Spleen (tissue), 11 donors: ENCODE data around the gene MARS1. TPM values are rescaled to one million over a fixed set of nuclear protein-coding genes. Genes with fewer than 3 reads are reported as not detected.
A peak's percentile ranks its signal among the peaks of the same experiment; 100 is the strongest.

Experiments used
- DNase-seq: peaks from one replicate; pipeline ENCODE4 v3.0.0-alpha.2; 2020
- H3K27ac ChIP-seq, 8 donors: fragments of 200-600 bp; sonication (generic) in 7 of 8; 1 replicate in 4 of 8; 2 replicates in 4 of 8; pipeline versions ENCODE4 v1.5.0 to v1.8.0; 2016 to 2021; ENCODE audit warnings: inconsistent platforms in 4 of 8, mild to moderate bottlenecking in 4 of 8, moderate library complexity in 1 of 8
- H3K27me3 ChIP-seq, 7 donors: fragments of 200-600 bp; sonication (generic) in 6 of 7; replicated peaks in 1 of 7; 1 replicate in 4 of 7; 2 replicates in 3 of 7; pipeline versions ENCODE4 v1.5.0 to v1.8.0; 2016 to 2021; ENCODE audit warnings: inconsistent platforms in 3 of 7, mild to moderate bottlenecking in 1 of 7
- H3K36me3 ChIP-seq, 6 donors: fragments of 200-600 bp; sonication (generic) in 5 of 6; 1 replicate in 4 of 6; 2 replicates in 2 of 6; pipeline versions ENCODE4 v1.5.0 to v1.8.0; 2016 to 2021; ENCODE audit warnings: inconsistent platforms in 2 of 6
- H3K4me1 ChIP-seq, 6 donors: fragments of 200-600 bp; sonication (generic) in 5 of 6; 1 replicate in 3 of 6; 2 replicates in 3 of 6; pipeline versions ENCODE4 v1.5.0 to v1.8.0; 2016 to 2021; ENCODE audit warnings: inconsistent platforms in 3 of 6
- H3K4me3 ChIP-seq, 8 donors: fragments of 200-600 bp; sonication (generic) in 7 of 8; 1 replicate in 4 of 8; 2 replicates in 4 of 8; pipeline versions ENCODE4 v1.5.0 to v1.8.0; 2016 to 2021; ENCODE audit warnings: inconsistent platforms in 4 of 8, mild to moderate bottlenecking in 4 of 8, moderate library complexity in 2 of 8
- H3K9me3 ChIP-seq, 8 donors: fragments of 200-600 bp; sonication (generic) in 7 of 8; 1 replicate in 4 of 8; 2 replicates in 4 of 8; pipeline versions ENCODE4 v1.5.0 to v1.8.0; 2016 to 2021; ENCODE audit warnings: inconsistent platforms in 4 of 8
- CTCF ChIP-seq, 11 experiments: fragments of 200-600 bp in 7 of 11; fragments of 450-650 bp in 4 of 11; sonication (generic) in 4 of 11; IDR thresholded peaks in 8 of 11; conservative IDR thresholded peaks in 3 of 11; 1 replicate in 7 of 11; 2 replicates in 4 of 11; pipeline versions ENCODE4 v1.4.0 to v1.8.0; 2016 to 2021; ENCODE audit warnings: antibody characterized with exemption in 11 of 11, inconsistent platforms in 4 of 11, mild to moderate bottlenecking in 1 of 11
- POLR2A ChIP-seq, 3 donors: fragments of 450-650 bp; IDR thresholded peaks; one replicate each; pipeline ENCODE4 v1.5.1; 2017; ENCODE audit warnings: antibody characterized with exemption in 3 of 3, mild to moderate bottlenecking in 1 of 3
- POLR2AphosphoS5 ChIP-seq, 3 donors: sonication (generic); formaldehyde crosslinking; IDR thresholded peaks; one replicate each; pipeline ENCODE4 v1.5.1; 2017; ENCODE audit warnings: antibody characterized with exemption in 3 of 3
- WGBS, 5 donors: extraction: QIAGEN DNeasy Blood & Tissue Kit in 3 of 5; methylation state at CpG; one replicate each; pipeline versions ENCODE4 v1.1.5 to v1.1.7; 2013 to 2018; 5-methylcytosine and 5-hydroxymethylcytosine counted together
- intact Hi-C: fragments of 100-400 bp; cut with DNase I; formaldehyde crosslinking; loops from one replicate; pipeline ENCODE4 v1.15.0; 2023; ENCODE audit warnings: low total_unique reads
- polyA plus RNA-seq, 3 donors: library from polyadenylated mRNA; stranded (reverse); fragments of 200-250 nt; gene quantifications; one replicate each; pipeline ENCODE4 v1.2.1, GENCODE V29; 2013
- total RNA-seq, 7 donors: library from RNA; depleted of rRNA in 3 of 7; stranded (reverse); fragments of >200 nt in 3 of 7; fragmentation: NEBNext Ultra II Directional in 4 of 7; extraction: Animal tissue kit (Norgen Biotek cat#: 25700) in 4 of 7; gene quantifications; one replicate each; pipeline versions ENCODE4 v1.1.0 to v1.2.1, GENCODE V29; 2016 to 2021
- donor health status: healthy with polysubstance abuse.
- donor health status: DM: no; HTN: no; CAD: no; lungs with moderate emphysema.
- donor health status: DM: no; HTN: no; CAD: no.
- donor health status: Bipolar disorder and iron deficiency.
- donor health status: healthy.
- donor health status: DM: no; HTN: no; CAD: no.
- donor health status: DM: yes; HTN: yes; CAD: no.

Gene MARS1
- total and polyA plus RNA-seq, 10 donors, result 67.4 to 186 (median 101) TPM

GRCh38 chr12:57467212-57467874 is 20.5 kb upstream of the MARS1 start:
- TF ChIP-seq CTCF (IDR thresholded peaks at IDR 0.05 in 8 of 11, conservative IDR thresholded peaks at IDR 0.05 in 3 of 11) (no peak), POLR2A (IDR thresholded peaks at IDR 0.05) (no peak), POLR2AphosphoS5 (IDR thresholded peaks at IDR 0.05) (no peak)
- intact Hi-C loops, result no loop called here
- Histone ChIP-seq H3K4me3 (no peak overlapping the region), H3K27me3 (peaks cover 0 to 2% (median 0%) of the 10 kb centered on the region in 7 donors), H3K4me1 (peaks cover 5 to 49% (median 21%) of the 10 kb centered on the region in 6 donors), H3K9me3 (no peaks in the 10 kb centered on the region), H3K27ac (no peak overlapping the region), H3K36me3 (peaks cover 0 to 62% (median 37%) of the 10 kb centered on the region in 6 donors)
- DNase-seq, result peak; percentile 58
- 86 to 94% (median 87%) methylated on average over 12 of the region's 12 CpGs for WGBS, 5 donors

- Histone ChIP-seq H3K4me3 (no peak overlapping the region), H3K27ac (no peak overlapping the region), H3K9me3 (no peaks in the 10 kb centered on the region), H3K36me3 (peaks cover 0 to 68% (median 41%) of the 10 kb centered on the region in 6 donors), H3K4me1 (peaks cover under 1 to 49% (median 17%) of the 10 kb centered on the region in 6 donors), H3K27me3 (no peaks in the 10 kb centered on the region)
- DNase-seq, result peak; percentile 49
- intact Hi-C loops, result no loop called here
- WGBS, 5 donors, result 86 to 93% (median 90%) methylated on average over 11 of the region's 11 CpGs
- TF ChIP-seq POLR2AphosphoS5 (IDR thresholded peaks at IDR 0.05) (peak; percentile 43 to 58 (median 46)), CTCF (IDR thresholded peaks at IDR 0.05 in 8 of 11, conservative IDR thresholded peaks at IDR 0.05 in 3 of 11) (no peak)
Measured at GRCh38 chr12:57467915-57468314, 20.0 kb upstream of the MARS1 start.

- H3K4me1 ChIP-seq, result peaks cover 0 to 60% (median 28%) of the 10 kb centered on the region in 6 donors
- 81 to 91% (median 86%) methylated on average over 6 to 10 of the region's 10 CpGs for whole genome bisulfite sequencing, 5 donors
- intact Hi-C loops, result no loop called here
- peak overlapping the region in 6 of 8 donors; percentile 20 to 76 (median 45) for H3K27ac ChIP-seq
- H3K27me3 ChIP-seq, result no peaks in the 10 kb centered on the region
- H3K36me3 ChIP-seq, result peaks cover 0 to 84% (median 55%) of the 10 kb centered on the region in 6 donors
- peak overlapping the region in 1 of 8 donors; percentile 21 for H3K4me3 ChIP-seq
- no peaks in the 10 kb centered on the region for H3K9me3 ChIP-seq
- TF ChIP-seq CTCF (IDR thresholded peaks at IDR 0.05 in 8 of 11, conservative IDR thresholded peaks at IDR 0.05 in 3 of 11), result no peak
- TF ChIP-seq POLR2A (IDR thresholded peaks at IDR 0.05), result no peak
- TF ChIP-seq POLR2AphosphoS5 (IDR thresholded peaks at IDR 0.05), result peak; percentile 27 to 54 (median 30)
- DNase-seq, result peak; percentile 78
Measured at GRCh38 chr12:57469296-57470164, 18.3 kb upstream of the MARS1 start.
